Keratinocyte (primary cell): ENCODE measurements around the gene LYPD6. TPM values are rescaled to one million over a fixed set of nuclear protein-coding genes. Genes with fewer than 3 reads are reported as not detected.

Experiments
- DNase-seq: peaks from one replicate; pipeline ENCODE4 v3.0.0-alpha.2; 2011; ENCODE audit warnings: low read depth, missing footprints, low spot score
- FAIRE-seq: peaks from 2 replicates; lab custom pipeline; 2011; peaks lifted over from hg19 to GRCh38; lab: Jason Lieb, UNC
- H2AFZ ChIP-seq: 2 replicates; pipeline ENCODE4 v1.6.0; 2012; ENCODE audit warnings: low read length, control low read depth, inconsistent platforms; ENCODE audit not compliant: control insufficient read depth
- H3K27ac ChIP-seq: 2 replicates; pipeline ENCODE4 v1.5.1; 2011; ENCODE audit warnings: low read length; ENCODE audit not compliant: control insufficient read depth, insufficient read depth
- H3K27me3 ChIP-seq: 3 replicates; pipeline ENCODE4 v1.6.0; 2011; ENCODE audit warnings: low read length; ENCODE audit not compliant: control insufficient read depth, insufficient read depth; ENCODE audit errors: extremely low read depth
- H3K36me3 ChIP-seq, 2 experiments: 2 replicates in 1 of 2; 3 replicates in 1 of 2; pipeline ENCODE4 v1.5.1; 2011; ENCODE audit warnings: low read length in 2 of 2, mild to moderate bottlenecking in 1 of 2; ENCODE audit not compliant: control insufficient read depth in 2 of 2, insufficient read depth in 2 of 2; ENCODE audit errors: extremely low read depth in 1 of 2
- H3K4me1 ChIP-seq: 3 replicates; pipeline ENCODE4 v1.5.1; 2011; ENCODE audit warnings: low read length; ENCODE audit not compliant: control insufficient read depth, insufficient read depth; ENCODE audit errors: extremely low read depth
- H3K4me2 ChIP-seq: 3 replicates; pipeline ENCODE4 v1.6.0; 2011; ENCODE audit warnings: low read depth, low read length; ENCODE audit not compliant: control insufficient read depth, insufficient read depth; ENCODE audit errors: extremely low read depth
- H3K4me3 ChIP-seq, 3 experiments: fragments of 200-600 bp in 1 of 3; sonication (generic) in 1 of 3; 2 replicates in 2 of 3; 3 replicates in 1 of 3; pipeline ENCODE4 v1.5.1; 2011 to 2016; ENCODE audit warnings: low read length in 3 of 3, mild to moderate bottlenecking in 3 of 3, control low read depth in 2 of 3, inconsistent platforms in 1 of 3, low read depth in 1 of 3, mixed read lengths in 1 of 3, mixed run types in 1 of 3, moderate library complexity in 1 of 3; ENCODE audit not compliant: control insufficient read depth in 2 of 3, insufficient read depth in 2 of 3; ENCODE audit errors: extremely low read depth in 1 of 3
- H3K79me2 ChIP-seq: 2 replicates; pipeline ENCODE4 v1.6.0; 2012; ENCODE audit warnings: low read length; ENCODE audit not compliant: control insufficient read depth, insufficient read depth
- H3K9ac ChIP-seq: 3 replicates; pipeline ENCODE4 v1.6.0; 2011; ENCODE audit warnings: low read length; ENCODE audit not compliant: control insufficient read depth, insufficient read depth; ENCODE audit errors: extremely low read depth
- H3K9me1 ChIP-seq: 3 replicates; pipeline ENCODE4 v1.6.0; 2011; ENCODE audit warnings: low read length; ENCODE audit not compliant: control insufficient read depth, insufficient read depth; ENCODE audit errors: extremely low read depth
- H3K9me3 ChIP-seq: 2 replicates; pipeline ENCODE4 v1.5.1; 2012; ENCODE audit warnings: low read depth, low read length; ENCODE audit not compliant: control insufficient read depth
- H4K20me1 ChIP-seq: 3 replicates; pipeline ENCODE4 v1.6.0; 2011; ENCODE audit warnings: low read length; ENCODE audit not compliant: control insufficient read depth, insufficient read depth; ENCODE audit errors: extremely low read depth
- CTCF ChIP-seq, 3 experiments: IDR thresholded peaks in 1 of 3; conservative IDR thresholded peaks in 1 of 3; optimal IDR thresholded peaks in 1 of 3; 2 replicates in 2 of 3; 3 replicates in 1 of 3; pipeline versions ENCODE3 to v1.5.1; 2011; ENCODE audit warnings: low read length in 3 of 3, mild to moderate bottlenecking in 3 of 3, moderate library complexity in 2 of 3, control low read depth in 1 of 3, inconsistent platforms in 1 of 3; ENCODE audit not compliant: insufficient read depth in 2 of 3; ENCODE audit errors: extremely low read depth in 1 of 3
- EZH2 ChIP-seq: IDR thresholded peaks from one replicate; pipeline ENCODE4 v1.6.1; 2012; ENCODE audit warnings: inconsistent platforms, mild to moderate bottlenecking, low read length, moderate library complexity
- dilution Hi-C: fragments of 300-500 bp; cut with MboI; formaldehyde crosslinking; loops from one replicate; pipeline ENCODE4 v1.7.0; 2020; ENCODE audit warnings: low sequenced_read_pairs; ENCODE audit not compliant: extremely low pct_ligation_motif_present
- polyA plus RNA-seq, 5 experiments: library from polyadenylated mRNA; depleted of rRNA in 3 of 5; stranded (reverse) in 3 of 5; stranded (forward) in 1 of 5; unstranded in 1 of 5; fragments of >200 nt; gene quantifications; 1 replicate in 1 of 5; 2 replicates in 3 of 5; 3 replicates in 1 of 5; pipeline versions ENCODE4 v1.2.1 to v1.2.3, GENCODE V29; 2011 to 2012; ENCODE audit warnings: missing spikeins in 2 of 5, low read depth in 1 of 5, low replicate concordance in 1 of 5

The LYPD6 gene
- polyA plus RNA-seq, 1 donor (not counting 4 experiments of a cell fraction or from before 2014, with no cell fraction given), result 3.5 TPM

- no peaks in the 10 kb centered on the region for H3K9me3 ChIP-seq
- H3K27ac ChIP-seq, result no peak overlapping the region
- no peak for DNase-seq
- peaks cover 14% of the 10 kb centered on the region for H3K4me1 ChIP-seq
- H3K27me3 ChIP-seq, result no peaks in the 10 kb centered on the region
- no peak overlapping the region for H2AFZ ChIP-seq
- H3K79me2 ChIP-seq, result no peaks in the 10 kb centered on the region
- TF ChIP-seq CTCF (optimal IDR thresholded peaks at IDR 0.05 in 1 of 3, IDR thresholded peaks at IDR 0.05 in 1 of 3, conservative IDR thresholded peaks at IDR 0.05 in 1 of 3; ENCODE audit: extremely low read depth in 1 of 3, insufficient read depth in 2 of 3, low read length in 3 of 3) (no peak), EZH2 (no peak)
- H3K9ac ChIP-seq, result no peak overlapping the region
- dilution Hi-C loops, result no loop called here
- no peaks in the 10 kb centered on the region for H3K36me3 ChIP-seq
- no peak for FAIRE-seq
- no peak overlapping the region for H3K4me3 ChIP-seq
- no peak overlapping the region for H3K4me2 ChIP-seq
- H3K9me1 ChIP-seq, result no peaks in the 10 kb centered on the region
- no peaks in the 10 kb centered on the region for H4K20me1 ChIP-seq
Observed at GRCh38 chr2:149415086-149415485, 84.7 kb downstream of the LYPD6 start.

GRCh38 chr2:149418065-149418464, 87.7 kb downstream of the LYPD6 start:
- H3K36me3 ChIP-seq, result no peaks in the 10 kb centered on the region
- no peaks in the 10 kb centered on the region for H4K20me1 ChIP-seq
- DNase-seq (no peak), FAIRE-seq (no peak)
- no peaks in the 10 kb centered on the region for H3K79me2 ChIP-seq
- no peak overlapping the region for H2AFZ ChIP-seq
- H3K27ac ChIP-seq, result no peak overlapping the region
- no peak overlapping the region for H3K4me3 ChIP-seq
- H3K9ac ChIP-seq, result no peak overlapping the region
- H3K4me1 ChIP-seq, result peaks cover 14% of the 10 kb centered on the region
- TF ChIP-seq CTCF (optimal IDR thresholded peaks at IDR 0.05 in 1 of 3, IDR thresholded peaks at IDR 0.05 in 1 of 3, conservative IDR thresholded peaks at IDR 0.05 in 1 of 3; ENCODE audit: extremely low read depth in 1 of 3, insufficient read depth in 2 of 3, low read length in 3 of 3), result no peak
- dilution Hi-C loops, result no loop called here
- no peaks in the 10 kb centered on the region for H3K9me3 ChIP-seq
- H3K4me2 ChIP-seq, result no peak overlapping the region
- no peaks in the 10 kb centered on the region for H3K27me3 ChIP-seq
- H3K9me1 ChIP-seq, result no peaks in the 10 kb centered on the region
